Activated naive CD8-positive, alpha-beta T cell (primary cell): Measurements from ENCODE around the gene GNA14.
"Not testable (repeated sequence)": the region's sequence is repeated elsewhere in the genome, so short reads cannot be mapped to it uniquely, and the experiment has no call there.

Source experiments
- H3K27ac Mint-ChIP-seq: one replicate; pipeline ENCODE4 v1.8.0; 2021; ENCODE audit warnings: mixed read lengths
- H3K27me3 Mint-ChIP-seq: one replicate; pipeline ENCODE4 v1.8.0; 2021; ENCODE audit warnings: mixed read lengths
- H3K36me3 Mint-ChIP-seq: one replicate; pipeline ENCODE4 v1.8.0; 2021; ENCODE audit warnings: mixed read lengths
- H3K4me1 Mint-ChIP-seq: one replicate; pipeline ENCODE4 v1.8.0; 2021; ENCODE audit warnings: low read depth, mixed read lengths
- H3K4me3 Mint-ChIP-seq: one replicate; pipeline ENCODE4 v1.8.0; 2021; ENCODE audit warnings: mild to moderate bottlenecking, mixed read lengths
- H3K9me3 Mint-ChIP-seq: one replicate; pipeline ENCODE4 v1.8.0; 2021; ENCODE audit warnings: low read depth, mixed read lengths

The GNA14 gene

GRCh38 chr9:77424993-77425392, 223.1 kb downstream of the GNA14 start:
- no peaks in the 10 kb centered on the region for H3K36me3 Mint-ChIP-seq
- H3K27me3 Mint-ChIP-seq = no peaks in the 10 kb centered on the region
- no peak overlapping the region for H3K4me3 Mint-ChIP-seq
- H3K4me1 Mint-ChIP-seq = no peaks in the 10 kb centered on the region
- no peaks in the 10 kb centered on the region for H3K9me3 Mint-ChIP-seq
- no peak overlapping the region for H3K27ac Mint-ChIP-seq

GRCh38 chr9:77423841-77424240, 224.3 kb downstream of the GNA14 start:
- Mint-ChIP-seq H3K4me3 (no peak overlapping the region), H3K9me3 (no peaks in the 10 kb centered on the region), H3K27ac (no peak overlapping the region)

DNA sequence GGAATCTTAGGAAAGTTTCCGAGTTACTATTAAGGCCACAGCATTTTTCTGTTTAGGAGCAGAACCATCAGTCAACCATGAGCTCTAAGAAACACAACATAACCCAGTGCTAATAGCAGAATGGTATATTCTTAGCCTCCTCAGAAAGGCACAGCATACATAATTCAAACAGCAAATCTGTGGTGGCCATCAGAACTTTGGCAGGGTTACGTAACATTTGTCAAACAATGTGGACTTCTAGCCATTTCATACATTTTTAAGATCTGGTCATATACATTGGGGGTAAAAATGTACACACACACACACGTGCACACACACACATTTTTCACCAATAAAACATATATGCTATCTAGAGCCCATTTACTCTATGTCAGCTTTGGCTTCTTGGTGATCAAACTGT, 225.2 kb downstream of the GNA14 start:
- no peaks in the 10 kb centered on the region for H3K36me3 Mint-ChIP-seq
- H3K4me1 Mint-ChIP-seq = no peaks in the 10 kb centered on the region
- no peaks in the 10 kb centered on the region for H3K9me3 Mint-ChIP-seq
- H3K4me3 Mint-ChIP-seq = no peak overlapping the region
- no peaks in the 10 kb centered on the region for H3K27me3 Mint-ChIP-seq
- H3K27ac Mint-ChIP-seq = no peak overlapping the region

More at GRCh38 chr9:77423841-77424240, 224.3 kb downstream of the GNA14 start:
- Mint-ChIP-seq H3K4me1 (no peaks in the 10 kb centered on the region), H3K27me3 (no peaks in the 10 kb centered on the region), H3K36me3 (no peaks in the 10 kb centered on the region)

- Mint-ChIP-seq H3K4me3 (no peak overlapping the region), H3K4me1 (no peaks in the 10 kb centered on the region), H3K9me3 (no peaks in the 10 kb centered on the region), H3K36me3 (no peaks in the 10 kb centered on the region), H3K27ac (no peak overlapping the region), H3K27me3 (no peaks in the 10 kb centered on the region)
These were observed 226.4 kb downstream of the GNA14 start for GRCh38 chr9:77421506-77422265.

- Mint-ChIP-seq H3K9me3 (no peaks in the 10 kb centered on the region), H3K36me3 (no peaks in the 10 kb centered on the region), H3K4me3 (no peak overlapping the region), H3K4me1 (no peaks in the 10 kb centered on the region), H3K27ac (no peak overlapping the region), H3K27me3 (no peaks in the 10 kb centered on the region)
These were observed 227.5 kb downstream of the GNA14 start for GRCh38 chr9:77420641-77421040.

- no peak overlapping the region for H3K27ac Mint-ChIP-seq
- H3K36me3 Mint-ChIP-seq = peaks cover 3% of the 10 kb centered on the region
- no peaks in the 10 kb centered on the region for H3K9me3 Mint-ChIP-seq
- no peak overlapping the region for H3K4me3 Mint-ChIP-seq
- no peaks in the 10 kb centered on the region for H3K27me3 Mint-ChIP-seq
- H3K4me1 Mint-ChIP-seq = no peaks in the 10 kb centered on the region
These were observed 229.9 kb downstream of the GNA14 start for GRCh38 chr9:77418226-77418625.

- peaks cover 3% of the 10 kb centered on the region for H3K36me3 Mint-ChIP-seq
- H3K4me3 Mint-ChIP-seq = no peak overlapping the region
- H3K4me1 Mint-ChIP-seq = no peaks in the 10 kb centered on the region
- no peaks in the 10 kb centered on the region for H3K27me3 Mint-ChIP-seq
- no peaks in the 10 kb centered on the region for H3K9me3 Mint-ChIP-seq
- H3K27ac Mint-ChIP-seq = no peak overlapping the region
These were observed 230.6 kb downstream of the GNA14 start for GRCh38 chr9:77417566-77417965.

- H3K9me3 Mint-ChIP-seq, H3K27me3 Mint-ChIP-seq, H3K4me1 Mint-ChIP-seq, H3K27ac Mint-ChIP-seq, H3K4me3 Mint-ChIP-seq: not testable (repeated sequence)
- peaks cover 28% of the 10 kb centered on the region for H3K36me3 Mint-ChIP-seq
These were observed 239.6 kb downstream of the GNA14 start for GRCh38 chr9:77408521-77408920.

DNA sequence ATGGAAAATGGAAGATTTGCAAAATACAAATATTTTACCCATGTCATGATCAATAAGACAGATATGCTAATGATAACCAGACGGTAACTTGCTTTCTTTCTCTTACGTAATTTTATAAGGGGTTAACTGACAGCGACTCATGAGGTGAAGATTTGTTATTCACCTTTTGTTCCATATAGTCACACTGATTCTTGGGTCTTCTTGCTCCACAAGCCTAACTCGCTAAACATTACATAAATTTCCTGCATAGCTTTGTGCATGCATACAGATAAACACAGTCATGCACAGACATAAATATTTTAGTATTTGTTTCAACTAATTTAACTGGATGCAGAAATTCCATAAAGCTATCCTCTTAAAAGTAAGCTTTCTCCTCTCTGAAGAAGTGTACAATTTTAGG, 244.9 kb downstream of the GNA14 start:
- Mint-ChIP-seq H3K27ac (no peak overlapping the region), H3K9me3 (no peaks in the 10 kb centered on the region), H3K4me3 (no peak overlapping the region), H3K36me3 (peaks cover 24% of the 10 kb centered on the region), H3K27me3 (no peaks in the 10 kb centered on the region), H3K4me1 (no peaks in the 10 kb centered on the region)

GRCh38 chr9:77402286-77402685, 245.8 kb downstream of the GNA14 start:
- Mint-ChIP-seq H3K36me3 (peaks cover 19% of the 10 kb centered on the region), H3K4me1 (no peaks in the 10 kb centered on the region), H3K4me3 (no peak overlapping the region), H3K27me3 (no peaks in the 10 kb centered on the region), H3K9me3 (no peaks in the 10 kb centered on the region), H3K27ac (no peak overlapping the region)

GRCh38 chr9:77399964-77400363, 248.2 kb downstream of the GNA14 start:
- no peaks in the 10 kb centered on the region for H3K9me3 Mint-ChIP-seq
- H3K4me3 Mint-ChIP-seq = no peak overlapping the region
- H3K4me1 Mint-ChIP-seq = no peaks in the 10 kb centered on the region
- H3K27ac Mint-ChIP-seq = no peak overlapping the region
- H3K27me3 Mint-ChIP-seq = no peaks in the 10 kb centered on the region
- H3K36me3 Mint-ChIP-seq = peaks cover 10% of the 10 kb centered on the region

GRCh38 chr9:77398581-77398980, 249.5 kb downstream of the GNA14 start:
- H3K4me3 Mint-ChIP-seq, H3K27me3 Mint-ChIP-seq, H3K36me3 Mint-ChIP-seq, H3K27ac Mint-ChIP-seq, H3K4me1 Mint-ChIP-seq, H3K9me3 Mint-ChIP-seq: not testable (repeated sequence)

DNA sequence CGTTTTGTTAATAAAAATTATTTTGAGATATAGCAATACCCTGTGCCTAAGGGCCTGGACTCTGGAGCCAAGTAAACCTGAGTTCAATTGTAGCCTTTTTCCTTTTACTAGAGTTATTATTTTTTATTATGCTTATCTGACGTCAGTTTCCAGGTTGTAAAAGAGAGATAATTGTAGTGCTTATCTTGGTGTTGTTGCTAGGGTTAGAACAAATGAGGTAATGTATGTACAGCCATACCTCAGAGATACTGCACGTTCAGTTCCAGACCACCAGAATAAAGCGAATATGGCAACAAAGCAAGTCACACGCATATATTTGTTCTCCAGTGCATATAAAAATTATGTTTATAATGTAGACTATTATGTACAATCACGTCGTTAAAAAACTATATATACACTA, 255.8 kb downstream of the GNA14 start:
- Mint-ChIP-seq H3K4me1 (no peaks in the 10 kb centered on the region), H3K27ac (no peak overlapping the region), H3K4me3 (no peak overlapping the region), H3K9me3 (no peaks in the 10 kb centered on the region), H3K27me3 (no peaks in the 10 kb centered on the region), H3K36me3 (peaks cover 8% of the 10 kb centered on the region)

- Mint-ChIP-seq H3K4me1 (no peaks in the 10 kb centered on the region), H3K9me3 (no peaks in the 10 kb centered on the region), H3K27me3 (no peaks in the 10 kb centered on the region), H3K4me3 (no peak overlapping the region), H3K36me3 (peaks cover 10% of the 10 kb centered on the region), H3K27ac (no peak overlapping the region)
These were observed 256.3 kb downstream of the GNA14 start for GRCh38 chr9:77391834-77392233.

DNA sequence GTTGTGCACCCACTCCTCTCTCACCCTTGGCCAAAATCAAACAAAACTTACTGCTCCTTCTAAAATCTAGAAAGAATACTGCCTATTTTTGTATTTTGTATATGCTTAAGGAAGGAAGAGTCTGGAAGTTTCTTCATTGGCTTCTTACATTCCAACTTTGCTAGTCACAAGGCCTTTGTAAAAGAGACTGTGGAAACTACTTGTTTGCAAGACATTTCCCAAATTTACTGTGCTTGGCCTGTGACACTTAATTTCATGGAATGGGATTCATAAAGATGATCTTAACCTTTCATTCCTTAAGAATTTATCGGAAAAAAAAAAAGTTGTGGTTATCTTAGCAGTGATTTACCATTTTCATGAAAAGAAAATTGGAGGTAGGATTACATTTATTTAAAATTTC, 261.9 kb downstream of the GNA14 start:
- peaks cover 21% of the 10 kb centered on the region for H3K36me3 Mint-ChIP-seq
- no peaks in the 10 kb centered on the region for H3K9me3 Mint-ChIP-seq
- H3K4me3 Mint-ChIP-seq = no peak overlapping the region
- H3K4me1 Mint-ChIP-seq = no peaks in the 10 kb centered on the region
- H3K27ac Mint-ChIP-seq = no peak overlapping the region
- no peaks in the 10 kb centered on the region for H3K27me3 Mint-ChIP-seq

DNA sequence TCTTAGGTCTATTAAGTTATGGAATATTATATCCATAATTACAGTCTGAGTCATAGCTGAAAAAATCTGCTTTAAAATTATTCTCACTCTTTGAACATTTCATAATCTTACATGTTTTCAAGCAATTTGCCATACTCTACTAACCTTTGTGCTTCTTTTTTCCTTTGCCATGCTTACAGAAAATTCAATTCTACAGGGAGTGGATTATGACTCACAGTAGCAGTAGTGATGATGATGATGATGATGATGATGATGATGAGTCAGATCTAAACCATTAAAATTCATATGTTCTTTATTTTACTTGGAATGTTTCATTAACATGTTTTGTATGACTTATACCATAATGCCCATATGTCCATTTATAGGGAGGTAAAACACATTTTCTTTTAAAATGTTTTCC, 263.7 kb downstream of the GNA14 start:
- no peaks in the 10 kb centered on the region for H3K27me3 Mint-ChIP-seq
- peaks cover 17% of the 10 kb centered on the region for H3K36me3 Mint-ChIP-seq
- no peaks in the 10 kb centered on the region for H3K4me1 Mint-ChIP-seq
- no peaks in the 10 kb centered on the region for H3K9me3 Mint-ChIP-seq
- H3K4me3 Mint-ChIP-seq = no peak overlapping the region
- H3K27ac Mint-ChIP-seq = no peak overlapping the region
